ENCODE data around the gene GNG3.

DNA sequence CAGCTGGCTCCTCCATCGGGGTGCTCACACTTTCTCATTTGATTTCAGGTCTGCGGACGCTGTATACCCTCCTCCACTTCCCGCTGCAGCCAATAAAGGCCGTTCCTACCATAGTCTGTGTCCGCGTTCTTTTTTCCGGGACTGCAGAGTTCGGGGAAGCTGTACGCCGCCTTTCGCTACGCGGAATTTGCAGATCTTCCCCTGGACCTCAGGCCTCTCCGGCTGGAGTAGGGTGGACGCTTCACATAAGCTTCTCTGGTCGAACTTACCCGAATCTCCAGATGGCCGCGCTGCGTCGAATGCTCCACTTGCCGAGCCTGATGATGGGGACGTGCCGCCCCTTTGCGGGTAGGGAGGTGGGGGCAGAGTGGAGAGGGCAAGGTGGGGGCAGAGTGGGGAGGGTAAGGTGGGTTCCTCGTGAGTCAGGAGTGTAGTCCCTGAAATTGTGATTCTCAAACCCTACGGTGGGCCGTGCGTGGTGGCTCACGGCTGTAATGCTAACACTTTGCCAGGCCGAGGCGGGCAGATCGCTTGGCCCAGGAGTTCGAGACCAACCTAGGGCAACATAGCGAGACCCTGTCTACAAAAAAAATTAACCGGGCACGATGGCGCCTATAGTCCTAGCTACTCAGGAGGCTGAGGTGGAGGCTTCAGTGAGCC lies 41.7 kb upstream of the GNG3 start:
- TF ChIP-seq, protein P1, sequence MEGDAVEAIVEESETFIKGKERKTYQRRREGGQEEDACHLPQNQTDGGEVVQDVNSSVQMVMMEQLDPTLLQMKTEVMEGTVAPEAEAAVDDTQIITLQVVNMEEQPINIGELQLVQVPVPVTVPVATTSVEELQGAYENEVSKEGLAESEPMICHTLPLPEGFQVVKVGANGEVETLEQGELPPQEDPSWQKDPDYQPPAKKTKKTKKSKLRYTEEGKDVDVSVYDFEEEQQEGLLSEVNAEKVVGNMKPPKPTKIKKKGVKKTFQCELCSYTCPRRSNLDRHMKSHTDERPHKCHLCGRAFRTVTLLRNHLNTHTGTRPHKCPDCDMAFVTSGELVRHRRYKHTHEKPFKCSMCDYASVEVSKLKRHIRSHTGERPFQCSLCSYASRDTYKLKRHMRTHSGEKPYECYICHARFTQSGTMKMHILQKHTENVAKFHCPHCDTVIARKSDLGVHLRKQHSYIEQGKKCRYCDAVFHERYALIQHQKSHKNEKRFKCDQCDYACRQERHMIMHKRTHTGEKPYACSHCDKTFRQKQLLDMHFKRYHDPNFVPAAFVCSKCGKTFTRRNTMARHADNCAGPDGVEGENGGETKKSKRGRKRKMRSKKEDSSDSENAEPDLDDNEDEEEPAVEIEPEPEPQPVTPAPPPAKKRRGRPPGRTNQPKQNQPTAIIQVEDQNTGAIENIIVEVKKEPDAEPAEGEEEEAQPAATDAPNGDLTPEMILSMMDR (IDR thresholded peaks at IDR 0.05; ENCODE audit: low read depth, low read length, poor library complexity, severe bottlenecking) = no peak
- TF ChIP-seq EZH2phosphoT487 (IDR thresholded peaks at IDR 0.05; ENCODE audit: borderline replicate concordance, low read length) = no peak

Measured in DOHH2 (cell line).